Endothelial cell of umbilical vein (primary cell): Measurements from ENCODE around the gene TMEM61. TPM values are rescaled to one million over a fixed set of nuclear protein-coding genes. Genes with fewer than 3 reads are reported as not detected.
A peak's percentile ranks its signal among the peaks of the same experiment; 100 is the strongest.

Source experiments
- BruUV-seq: library from RNA; stranded (reverse); fragments of 400-500 nt; replicated peaks from 2 replicates; lab custom pipeline; 2021; lab: Mats Ljungman, UMichigan
- CTCF ChIA-PET: fragments of 300-600, 350-600 bp; sonication (Branson Sonifier 250); formaldehyde crosslinking; loops from one replicate; lab custom pipeline; 2021; ENCODE audit warnings: antibody characterized with exemption, inconsistent platforms; lab: Charles Lee
- POLR2A ChIA-PET: fragments of 300-600, 350-600 bp; sonication (Branson Sonifier 250); formaldehyde crosslinking; loops from one replicate; lab custom pipeline; 2021; ENCODE audit warnings: antibody characterized with exemption, inconsistent platforms; lab: Charles Lee
- DNase-seq: peaks from one replicate; pipeline ENCODE4 v3.0.0-alpha.2; 2011; ENCODE audit warnings: low read depth, low spot score
- FAIRE-seq: peaks from 2 replicates; lab custom pipeline; 2011; peaks lifted over from hg19 to GRCh38; lab: Jason Lieb, UNC
- H2AFZ ChIP-seq: 2 replicates; pipeline ENCODE4 v1.6.0; 2012; ENCODE audit warnings: low read depth, low read length, control low read depth, inconsistent platforms
- H3K27ac ChIP-seq: 2 replicates; pipeline ENCODE4 v1.5.1; 2011; ENCODE audit warnings: low read depth, mild to moderate bottlenecking, control low read depth, low read length, moderate library complexity; ENCODE audit not compliant: insufficient read depth
- H3K27me3 ChIP-seq, 2 experiments: 2 replicates each; pipeline versions ENCODE4 v1.6.0 to v1.6.1; 2011; ENCODE audit warnings: low read length in 2 of 2, mixed read lengths in 1 of 2; ENCODE audit not compliant: control insufficient read depth in 2 of 2, insufficient read depth in 2 of 2
- H3K36me3 ChIP-seq, 2 experiments: 2 replicates in 1 of 2; 3 replicates in 1 of 2; pipeline ENCODE4 v1.5.1; 2011; ENCODE audit warnings: low read length in 2 of 2, mild to moderate bottlenecking in 1 of 2, moderate library complexity in 1 of 2; ENCODE audit not compliant: control insufficient read depth in 2 of 2, insufficient read depth in 2 of 2; ENCODE audit errors: extremely low read depth in 1 of 2
- H3K4me1 ChIP-seq: 3 replicates; pipeline ENCODE4 v1.5.1; 2011; ENCODE audit warnings: mild to moderate bottlenecking, low read length; ENCODE audit not compliant: control insufficient read depth, insufficient read depth; ENCODE audit errors: extremely low read depth
- H3K4me2 ChIP-seq: 2 replicates; pipeline ENCODE4 v1.6.1; 2011; ENCODE audit warnings: low read length, control low read depth, mixed read lengths; ENCODE audit not compliant: insufficient read depth
- H3K4me3 ChIP-seq, 3 experiments: fragments of 200-600 bp in 1 of 3; sonication (generic), shearing (Covaris generic) in 1 of 3; replicated peaks in 1 of 3; 2 replicates each; pipeline ENCODE4 v1.5.1; 2011 to 2016; ENCODE audit warnings: control low read depth in 3 of 3, low read length in 3 of 3, mild to moderate bottlenecking in 2 of 3, inconsistent platforms in 1 of 3, low read depth in 1 of 3, moderate library complexity in 1 of 3; ENCODE audit not compliant: insufficient read depth in 1 of 3
- H3K79me2 ChIP-seq: 2 replicates; pipeline ENCODE4 v1.6.0; 2012; ENCODE audit warnings: low read length, inconsistent platforms; ENCODE audit not compliant: control insufficient read depth, insufficient read depth
- H3K9ac ChIP-seq: replicated peaks from 2 replicates; pipeline ENCODE3; 2011; ENCODE audit warnings: low read length, control low read depth; ENCODE audit not compliant: insufficient read depth; ENCODE audit errors: extremely low read depth
- H3K9me1 ChIP-seq: replicated peaks from 3 replicates; pipeline ENCODE4 v1.6.0; 2011; ENCODE audit warnings: mild to moderate bottlenecking, low read length; ENCODE audit not compliant: control insufficient read depth, insufficient read depth; ENCODE audit errors: extremely low read depth
- H3K9me3 ChIP-seq: replicated peaks from 2 replicates; pipeline ENCODE4 v1.5.1; 2012; ENCODE audit warnings: low read length, inconsistent platforms; ENCODE audit not compliant: control insufficient read depth, insufficient read depth
- H4K20me1 ChIP-seq: replicated peaks from 2 replicates; pipeline ENCODE3; 2011; ENCODE audit warnings: mild to moderate bottlenecking, low read length; ENCODE audit not compliant: control insufficient read depth, insufficient read depth; ENCODE audit errors: extremely low read depth
- CTCF ChIP-seq, 2 donors: IDR thresholded peaks; 1 replicate in 1 of 2; 2 replicates in 1 of 2; pipeline ENCODE4 v1.5.1; 2011; ENCODE audit warnings: low read length in 2 of 2, mild to moderate bottlenecking in 2 of 2, moderate library complexity in 2 of 2, control low read depth in 1 of 2, inconsistent platforms in 1 of 2, low read depth in 1 of 2; ENCODE audit not compliant: insufficient read depth in 1 of 2; ENCODE audit errors: extremely low read depth in 1 of 2
- EZH2 ChIP-seq: IDR thresholded peaks from 2 replicates; pipeline ENCODE4 v1.6.1; 2012; ENCODE audit warnings: borderline replicate concordance, low read depth, mild to moderate bottlenecking, moderate library complexity, low read length, inconsistent platforms; ENCODE audit not compliant: severe bottlenecking
- FOS ChIP-seq: IDR thresholded peaks from 2 replicates; pipeline ENCODE4 v1.6.1; 2011; ENCODE audit warnings: mild to moderate bottlenecking, low read length, moderate library complexity, borderline replicate concordance; ENCODE audit not compliant: insufficient read depth
- GATA2 ChIP-seq: IDR thresholded peaks from 2 replicates; pipeline ENCODE4 v1.7.0; 2011; ENCODE audit warnings: low read depth, mild to moderate bottlenecking, moderate library complexity, mixed read lengths, low read length; ENCODE audit not compliant: insufficient read length, insufficient read depth
- JUN ChIP-seq: IDR thresholded peaks from 2 replicates; pipeline ENCODE4 v1.6.1; 2011; ENCODE audit warnings: borderline replicate concordance, low read depth; ENCODE audit not compliant: insufficient read length, insufficient read depth
- MAX ChIP-seq: IDR thresholded peaks from 2 replicates; pipeline ENCODE4 v1.6.1; 2011; ENCODE audit not compliant: insufficient read depth, insufficient read length
- MYC ChIP-seq: IDR thresholded peaks from one replicate; pipeline ENCODE4 v1.6.1; 2011; ENCODE audit warnings: mild to moderate bottlenecking, low read depth, low read length
- POLR2A ChIP-seq: IDR thresholded peaks from 2 replicates; pipeline ENCODE4 v1.6.1; 2012; ENCODE audit warnings: low read depth, mild to moderate bottlenecking, control low read depth, low read length
- POLR2AphosphoS5 ChIP-seq: IDR thresholded peaks from 2 replicates; pipeline ENCODE4 v1.6.1; 2012; ENCODE audit warnings: low read depth, mild to moderate bottlenecking, control low read depth, low read length, moderate library complexity; ENCODE audit not compliant: insufficient read depth
- dilution Hi-C: fragments of 300-500 bp; cut with MboI; formaldehyde crosslinking; loops from one replicate; pipeline ENCODE4 v1.15.0; 2019; ENCODE audit warnings: low sequenced_read_pairs; ENCODE audit not compliant: extremely low pct_ligation_motif_present
- intact Hi-C: fragments of 100-400 bp; cut with micrococcal nuclease; formaldehyde crosslinking; loops from one replicate; pipeline ENCODE4 v1.10.0; 2022
- polyA plus RNA-seq, 4 experiments: library from polyadenylated mRNA; depleted of rRNA in 3 of 4; stranded (reverse) in 3 of 4; unstranded in 1 of 4; fragments of >200 nt; gene quantifications; 2 replicates each; pipeline versions ENCODE4 v1.2.1 to v1.2.3, GENCODE V29; 2011 to 2012; ENCODE audit warnings: missing spikeins in 1 of 4
- total RNA-seq: library from RNA; stranded (reverse); gene quantifications from 2 replicates; pipeline ENCODE4 v1.2.3, GENCODE V29; 2021

TMEM61 gene
- total and polyA plus RNA-seq, 2 donors (not counting 3 experiments of a cell fraction or from before 2014, with no cell fraction given) = not detected

GRCh38 chr1:55040083-55040932, 59.9 kb downstream of the TMEM61 start:
- Histone ChIP-seq H3K4me2 (no peak overlapping the region), H3K9ac (no peak overlapping the region), H2AFZ (no peak overlapping the region), H3K4me3 (no peak overlapping the region), H3K9me3 (no peaks in the 10 kb centered on the region), H3K79me2 (no peaks in the 10 kb centered on the region), H4K20me1 (no peaks in the 10 kb centered on the region), H3K4me1 (peaks cover 4% of the 10 kb centered on the region), H3K27me3 (peaks cover 56 to 68% of the 10 kb centered on the region in 2 experiments), H3K36me3 (no peaks in the 10 kb centered on the region), H3K27ac (no peak overlapping the region), H3K9me1 (no peaks in the 10 kb centered on the region)
- CTCF ChIA-PET = interaction anchor here (1.0 to 2.0 kb wide), 2 partner anchors 90 to 95 kb away, joined by 3 to 6 read pairs; no protein-coding TSS in a partner anchor
- DNase-seq (no peak), FAIRE-seq (no peak)
- intact Hi-C loops = no loop called here
- no TSS peak for BruUV-seq
- TF ChIP-seq EZH2 = peak; percentile 89
- TF ChIP-seq MYC = no peak
- dilution Hi-C loops = no loop called here
- POLR2A ChIA-PET = no interaction called here

GRCh38 chr1:55040933-55041494, 60.6 kb downstream of the TMEM61 start:
- CTCF ChIA-PET = interaction anchor here (1.0 kb wide), 1 partner anchor 90 kb away, joined by 3 read pairs; no protein-coding TSS in a partner anchor
- H4K20me1 ChIP-seq = no peaks in the 10 kb centered on the region
- POLR2A ChIA-PET = no interaction called here
- H3K27ac ChIP-seq = no peak overlapping the region
- no peak overlapping the region for H2AFZ ChIP-seq
- no peak for DNase-seq
- no peaks in the 10 kb centered on the region for H3K79me2 ChIP-seq
- dilution Hi-C loops (no loop called here), intact Hi-C loops (no loop called here)
- BruUV-seq = no TSS peak
- no peaks in the 10 kb centered on the region for H3K36me3 ChIP-seq
- H3K27me3 ChIP-seq = peaks cover 53 to 61% of the 10 kb centered on the region in 2 experiments
- no peak overlapping the region for H3K4me3 ChIP-seq
- no peak overlapping the region for H3K4me2 ChIP-seq
- no peak for FAIRE-seq
- no peaks in the 10 kb centered on the region for H3K9me1 ChIP-seq
- no peak for TF ChIP-seq GATA2
- no peak for TF ChIP-seq POLR2A
- no peak for TF ChIP-seq EZH2
- no peak for TF ChIP-seq POLR2AphosphoS5
- no peak for TF ChIP-seq MAX
- TF ChIP-seq JUN = no peak
- TF ChIP-seq CTCF (IDR thresholded peaks at IDR 0.05; ENCODE audit: extremely low read depth in 1 of 2, insufficient read depth in 1 of 2, low read depth in 1 of 2, low read length in 2 of 2) = no peak
- no peak for TF ChIP-seq FOS
- no peak for TF ChIP-seq MYC
- H3K9me3 ChIP-seq = no peaks in the 10 kb centered on the region
- peaks cover 4% of the 10 kb centered on the region for H3K4me1 ChIP-seq
- H3K9ac ChIP-seq = no peak overlapping the region
